ENCODE measurements around the gene KCNQ5.

DNA sequence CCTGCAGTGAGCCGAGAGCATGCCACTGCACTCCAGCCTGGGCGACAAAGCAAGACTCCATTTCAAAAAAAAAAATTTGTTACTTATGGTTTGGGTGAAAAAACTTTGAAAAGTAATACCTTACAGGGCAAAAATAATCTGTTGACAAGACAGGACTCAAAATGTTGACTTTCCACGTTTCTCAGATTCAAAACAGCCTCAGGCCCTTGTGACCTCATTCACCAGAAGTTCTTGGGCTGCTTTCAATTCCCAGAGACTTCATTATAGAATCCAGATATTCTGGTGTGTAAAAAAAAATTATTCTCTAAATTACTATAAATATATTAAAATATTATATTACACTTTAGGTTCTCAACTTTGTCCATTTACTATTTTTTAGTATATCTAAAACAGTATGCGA, 116.2 kb downstream of the KCNQ5 start:
- TF ChIP-seq, protein P1, sequence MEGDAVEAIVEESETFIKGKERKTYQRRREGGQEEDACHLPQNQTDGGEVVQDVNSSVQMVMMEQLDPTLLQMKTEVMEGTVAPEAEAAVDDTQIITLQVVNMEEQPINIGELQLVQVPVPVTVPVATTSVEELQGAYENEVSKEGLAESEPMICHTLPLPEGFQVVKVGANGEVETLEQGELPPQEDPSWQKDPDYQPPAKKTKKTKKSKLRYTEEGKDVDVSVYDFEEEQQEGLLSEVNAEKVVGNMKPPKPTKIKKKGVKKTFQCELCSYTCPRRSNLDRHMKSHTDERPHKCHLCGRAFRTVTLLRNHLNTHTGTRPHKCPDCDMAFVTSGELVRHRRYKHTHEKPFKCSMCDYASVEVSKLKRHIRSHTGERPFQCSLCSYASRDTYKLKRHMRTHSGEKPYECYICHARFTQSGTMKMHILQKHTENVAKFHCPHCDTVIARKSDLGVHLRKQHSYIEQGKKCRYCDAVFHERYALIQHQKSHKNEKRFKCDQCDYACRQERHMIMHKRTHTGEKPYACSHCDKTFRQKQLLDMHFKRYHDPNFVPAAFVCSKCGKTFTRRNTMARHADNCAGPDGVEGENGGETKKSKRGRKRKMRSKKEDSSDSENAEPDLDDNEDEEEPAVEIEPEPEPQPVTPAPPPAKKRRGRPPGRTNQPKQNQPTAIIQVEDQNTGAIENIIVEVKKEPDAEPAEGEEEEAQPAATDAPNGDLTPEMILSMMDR (IDR thresholded peaks at IDR 0.05): no peak
- TF ChIP-seq POLR2A (IDR thresholded peaks at IDR 0.05): no peak
